ENCODE measurements around the gene ADAM20. TPM values are rescaled to one million over a fixed set of nuclear protein-coding genes. Genes with fewer than 3 reads are reported as not detected.

Gene ADAM20
- total RNA-seq, 1 experiment from 2014 or later: 0.50 TPM

GRCh38 chr14:70527501-70528105 is 7.2 kb downstream of the ADAM20 start:
- DNase-seq (ENCODE audit: low spot score) (no peak), ATAC-seq (no peak)
- H3K27ac Mint-ChIP-seq: no peak overlapping the region
- peaks cover 4% of the 10 kb centered on the region for H3K36me3 Mint-ChIP-seq
- no peaks in the 10 kb centered on the region for H3K4me1 Mint-ChIP-seq
- ChIA-PET POLR2A (no interaction called here), CTCF (no interaction called here)
- no peaks in the 10 kb centered on the region for H3K27me3 Mint-ChIP-seq (ENCODE audit: low read depth)
- H3K4me3 Mint-ChIP-seq: no peak overlapping the region
- peaks cover 6% of the 10 kb centered on the region; the same call in 1 of the 2 replicates for H3K9me3 Mint-ChIP-seq
- no peak for TF ChIP-seq AFF4 (CRISPR knock-in tag; IDR thresholded peaks at IDR 0.05; ENCODE audit: borderline replicate concordance)
- TF ChIP-seq ZNF396 (CRISPR knock-in tag; IDR thresholded peaks at IDR 0.05; ENCODE audit: borderline replicate concordance): no peak
- TF ChIP-seq EMX1 (CRISPR knock-in tag; IDR thresholded peaks at IDR 0.05): no peak
- TF ChIP-seq PRRX2 (CRISPR knock-in tag; IDR thresholded peaks at IDR 0.05): no peak
- no peak for TF ChIP-seq ZBTB43 (CRISPR knock-in tag; IDR thresholded peaks at IDR 0.05)
- TF ChIP-seq USF1 (CRISPR knock-in tag; IDR thresholded peaks at IDR 0.05): no peak
- no peak for TF ChIP-seq CBFB (CRISPR knock-in tag; IDR thresholded peaks at IDR 0.05; ENCODE audit: low read depth)
- TF ChIP-seq SMAD3 (CRISPR knock-in tag; IDR thresholded peaks at IDR 0.05; ENCODE audit: borderline replicate concordance): no peak
- TF ChIP-seq IRF2 (CRISPR knock-in tag; IDR thresholded peaks at IDR 0.05; ENCODE audit: borderline replicate concordance, low read depth): no peak
- TF ChIP-seq SP1 (CRISPR knock-in tag; conservative IDR thresholded peaks at IDR 0.05): no peak
- TF ChIP-seq E2F4 (CRISPR knock-in tag; IDR thresholded peaks at IDR 0.05; ENCODE audit: borderline replicate concordance, low read depth): no peak
- TF ChIP-seq IRF1 (CRISPR knock-in tag; IDR thresholded peaks at IDR 0.05): no peak
- no peak for TF ChIP-seq AR (CRISPR knock-in tag; IDR thresholded peaks at IDR 0.05)
- no peak for TF ChIP-seq KAT7 (CRISPR knock-in tag; IDR thresholded peaks at IDR 0.05; ENCODE audit: borderline replicate concordance)
- TF ChIP-seq ZNF281 (CRISPR knock-in tag; IDR thresholded peaks at IDR 0.05): no peak
- no peak for TF ChIP-seq GTF2I (CRISPR knock-in tag; conservative IDR thresholded peaks at IDR 0.05)
- no peak for TF ChIP-seq FOXK1 (CRISPR knock-in tag; IDR thresholded peaks at IDR 0.05)
- TF ChIP-seq TCF7 (CRISPR knock-in tag; IDR thresholded peaks at IDR 0.05; ENCODE audit: low read depth): no peak
- no peak for TF ChIP-seq TEAD4 (CRISPR knock-in tag; IDR thresholded peaks at IDR 0.05)
- no peak for TF ChIP-seq NR1H2 (CRISPR knock-in tag; IDR thresholded peaks at IDR 0.05)

Measured in WTC11 (cell line).